ENCODE data around the gene GOLGA2.

The GOLGA2 gene

GRCh38 chr9:128275198-128276007 is at the start of gene GOLGA2:
GOLGA2 (minus strand) TSS chr9:128276007; CDS start chr9:128275976, 31 bp downstream.
- DNase-seq, result peak in 2 of 3 experiments; percentile 57 to 64

- no peak for DNase-seq
Observed at GRCh38 chr9:128324401-128324800, 48.6 kb upstream of the GOLGA2 start.

GRCh38 chr9:128323791-128324190 is 48.0 kb upstream of the GOLGA2 start:
- no peak for DNase-seq

GRCh38 chr9:128323212-128323730 is 47.5 kb upstream of the GOLGA2 start:
- DNase-seq, result no peak

- peak; percentile 90 to 100 (median 99) for DNase-seq
Observed at GRCh38 chr9:128322404-128323211, 46.8 kb upstream of the GOLGA2 start, which contains the start of the genes COQ4 and TRUB2. COQ4 (plus strand) TSS chr9:128322839; CDS start chr9:128322859, 20 bp downstream. TRUB2 (minus strand) TSS chr9:128322447; CDS start chr9:128322408, 39 bp downstream.

- peak in 1 of 3 experiments; percentile 36 for DNase-seq
Observed at GRCh38 chr9:128321879-128322403, 46.1 kb upstream of the GOLGA2 start.

GRCh38 chr9:128321343-128321742 is 45.5 kb upstream of the GOLGA2 start:
- DNase-seq, result no peak

- no peak for DNase-seq
Observed at GRCh38 chr9:128317629-128318028, 41.8 kb upstream of the GOLGA2 start.

- DNase-seq, result no peak
Observed at GRCh38 chr9:128316421-128316820, 40.6 kb upstream of the GOLGA2 start.

GRCh38 chr9:128314697-128315096 is 38.9 kb upstream of the GOLGA2 start:
- no peak for DNase-seq

GRCh38 chr9:128310461-128310860 is 34.7 kb upstream of the GOLGA2 start:
- DNase-seq, result no peak

GRCh38 chr9:128309551-128309950 is 33.7 kb upstream of the GOLGA2 start:
- DNase-seq, result no peak

- DNase-seq, result no peak
Observed at GRCh38 chr9:128304971-128305288, 29.1 kb upstream of the GOLGA2 start.

- DNase-seq, result no peak
Observed at GRCh38 chr9:128304136-128304970, 28.5 kb upstream of the GOLGA2 start.

GRCh38 chr9:128298535-128299482 is 23.0 kb upstream of the GOLGA2 start:
- DNase-seq, result no peak

GRCh38 chr9:128297221-128297773 is 21.5 kb upstream of the GOLGA2 start:
- DNase-seq, result no peak

GRCh38 chr9:128296340-128297220 is 20.8 kb upstream of the GOLGA2 start:
- DNase-seq, result no peak

- no peak for DNase-seq
Observed at GRCh38 chr9:128294142-128294541, 18.3 kb upstream of the GOLGA2 start.

GRCh38 chr9:128293091-128293490 is 17.3 kb upstream of the GOLGA2 start:
- DNase-seq, result no peak

GRCh38 chr9:128292009-128292408 is 16.2 kb upstream of the GOLGA2 start:
- no peak for DNase-seq
